Caki2 (cell line): ENCODE measurements around the gene MMP23B. TPM values are rescaled to one million over a fixed set of nuclear protein-coding genes. Genes with fewer than 3 reads are reported as not detected.

Experiments
- DNase-seq: peaks from one replicate; pipeline ENCODE4 v3.0.0-alpha.2; 2015; ENCODE audit warnings: low read depth
- in situ Hi-C: cut with HindIII; loops from 2 replicates; pipeline ENCODE4 v1.10.0; 2016; ENCODE audit warnings: low sequenced_read_pairs, low pct_unique_long_range_greater_than_20kb, mixed read lengths
- total RNA-seq: library from RNA; depleted of rRNA; stranded (reverse); fragments of >200 nt; shearing (Covaris generic); gene quantifications from 2 replicates; pipeline ENCODE4 v1.2.3, GENCODE V29; 2014; ENCODE audit warnings: low replicate concordance; rRNA removed

MMP23B gene
- total RNA-seq, 1 experiment from 2014 or later: not detected

DNA sequence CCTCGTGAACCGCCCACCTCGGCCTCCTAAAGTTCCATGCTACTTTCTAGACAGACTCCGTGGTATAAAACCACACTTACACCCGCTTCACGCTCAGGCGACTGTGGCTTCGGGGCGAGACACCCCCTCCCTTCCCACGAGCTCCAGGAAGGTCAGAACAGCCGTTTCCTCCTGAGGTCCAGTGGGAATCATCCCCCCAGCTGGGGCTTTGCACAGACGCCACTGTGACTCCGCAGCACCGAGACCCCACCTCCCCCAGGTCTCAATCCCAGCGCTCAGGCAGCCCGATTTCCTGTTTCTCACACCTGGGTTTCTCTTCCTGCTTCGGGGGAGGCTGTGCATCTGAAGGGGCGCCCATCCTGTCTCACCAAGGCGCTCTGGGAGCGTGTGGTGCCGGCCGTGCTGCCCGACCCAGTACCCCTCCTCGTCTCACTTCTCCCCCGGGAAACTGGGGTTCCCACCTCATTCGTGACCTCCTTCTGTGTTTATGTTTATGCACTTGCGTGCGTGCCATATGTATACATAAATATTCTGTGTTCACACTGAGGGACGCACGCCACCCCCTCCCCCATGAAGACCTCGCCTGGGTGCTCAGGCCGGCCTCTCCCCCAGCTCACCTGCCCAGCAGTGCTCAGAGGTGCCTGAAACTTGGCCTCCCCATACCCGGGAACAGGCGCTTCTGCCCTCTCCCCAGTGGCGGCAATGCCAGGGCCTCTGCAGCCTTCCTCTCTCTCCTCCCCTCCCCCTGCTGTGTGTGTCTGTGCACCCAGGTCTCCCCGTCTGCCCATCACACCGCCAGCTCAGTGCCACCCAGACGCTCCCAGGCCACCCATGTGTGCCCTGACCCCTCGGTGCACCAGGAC, 46.0 kb downstream of the MMP23B start:
- in situ Hi-C loops: no loop called here
- DNase-seq: no peak

DNA sequence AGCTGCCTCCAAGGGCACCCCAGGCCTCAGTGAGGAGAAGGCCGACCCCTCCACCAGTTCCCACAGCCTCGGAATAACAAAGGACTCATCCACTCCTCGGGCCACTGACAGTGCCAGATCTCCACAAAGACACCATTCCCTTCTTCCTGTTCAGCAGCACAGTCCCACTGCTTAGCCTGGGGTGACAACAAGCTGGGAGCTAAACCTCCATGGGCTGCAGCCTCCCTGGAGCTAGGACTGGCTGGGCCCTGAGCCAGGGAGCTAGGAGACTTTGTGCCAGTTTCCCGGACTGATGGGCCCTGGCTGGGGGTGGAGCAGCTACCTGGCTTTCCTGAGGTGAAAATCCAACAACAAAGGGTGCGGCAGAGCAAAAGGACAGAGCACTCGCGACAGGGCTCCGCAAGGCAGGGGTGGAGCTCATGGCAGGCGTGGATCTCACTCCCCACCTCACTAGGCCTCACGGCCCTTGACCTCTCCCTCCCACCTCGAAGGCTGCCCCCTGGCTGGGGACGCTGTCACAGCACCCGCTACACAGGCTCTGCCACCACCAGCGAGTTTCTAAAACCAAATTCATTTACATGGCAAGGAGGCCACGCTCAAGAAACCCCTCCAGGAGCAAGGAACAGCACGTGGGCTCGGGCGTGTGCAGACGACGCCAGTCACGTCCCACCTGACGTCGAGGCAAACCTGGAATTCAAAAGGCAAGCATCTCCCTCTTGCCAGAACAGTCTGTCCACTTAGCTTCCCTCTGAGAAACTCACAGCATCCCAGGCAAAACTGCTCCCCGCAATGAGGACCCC, 46.8 kb downstream of the MMP23B start:
- in situ Hi-C loops: no loop called here
- no peak for DNase-seq

DNA sequence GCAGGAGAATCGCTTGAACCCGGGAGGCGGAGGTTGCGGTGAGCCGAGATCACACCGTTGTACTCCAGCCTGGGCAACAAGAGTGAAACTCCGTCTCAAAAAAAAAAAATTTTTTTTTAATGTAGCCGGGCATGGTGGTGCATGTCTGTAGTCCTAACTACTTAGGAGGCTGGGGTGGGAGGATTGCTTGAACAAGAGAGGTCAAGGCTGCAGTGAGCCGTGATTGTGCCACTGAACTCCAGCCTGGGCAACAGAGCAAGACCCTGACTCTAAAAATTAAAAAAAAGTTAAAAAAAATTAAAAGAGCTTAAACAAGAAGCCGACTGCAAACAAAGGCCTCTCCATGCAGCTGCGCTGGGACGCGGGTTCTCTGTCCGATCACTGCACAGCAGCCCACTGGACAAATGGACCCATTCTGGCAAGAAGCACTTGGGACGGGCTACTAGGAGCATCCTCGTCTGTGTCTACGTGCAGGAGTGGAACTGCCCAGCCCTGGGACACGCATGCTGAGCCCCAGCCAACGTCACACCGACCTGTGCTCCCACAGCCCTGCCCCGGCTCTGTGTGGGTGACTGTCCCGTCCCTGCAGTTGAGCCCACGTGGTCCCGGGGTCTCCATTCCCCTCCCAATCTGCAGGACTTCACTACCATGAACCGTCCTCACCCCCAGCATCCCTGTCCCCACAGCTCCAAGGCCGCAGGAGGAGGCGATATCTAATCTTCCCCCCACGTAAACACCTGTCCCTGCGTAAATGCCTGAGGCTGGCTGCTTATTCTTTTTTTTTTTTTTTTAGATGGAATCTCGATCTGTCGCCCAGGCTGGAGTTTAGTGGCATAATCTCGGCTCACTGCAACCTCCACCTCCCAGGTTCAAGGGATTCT, 48.3 kb downstream of the MMP23B start:
- in situ Hi-C loops: no loop called here
- no peak for DNase-seq

DNA sequence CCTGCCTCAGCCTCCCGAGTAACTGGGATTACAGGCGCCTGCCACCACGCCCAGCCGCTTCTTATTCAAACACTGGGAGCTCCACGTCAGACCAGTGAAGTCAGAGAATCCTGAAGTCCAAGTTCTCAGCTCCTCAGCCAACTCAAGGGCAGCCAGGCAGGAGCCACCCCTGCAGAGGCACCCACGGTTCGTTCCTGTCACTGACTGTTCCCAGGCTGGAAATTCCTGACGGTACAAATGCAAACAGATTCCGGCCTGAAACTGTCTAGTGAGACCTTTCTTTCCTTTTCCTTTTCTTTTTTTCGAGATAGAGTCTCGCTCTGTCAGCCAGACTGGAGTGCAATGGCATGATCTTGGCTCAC, 48.9 kb downstream of the MMP23B start:
- no peak for DNase-seq
- in situ Hi-C loops: no loop called here

DNA sequence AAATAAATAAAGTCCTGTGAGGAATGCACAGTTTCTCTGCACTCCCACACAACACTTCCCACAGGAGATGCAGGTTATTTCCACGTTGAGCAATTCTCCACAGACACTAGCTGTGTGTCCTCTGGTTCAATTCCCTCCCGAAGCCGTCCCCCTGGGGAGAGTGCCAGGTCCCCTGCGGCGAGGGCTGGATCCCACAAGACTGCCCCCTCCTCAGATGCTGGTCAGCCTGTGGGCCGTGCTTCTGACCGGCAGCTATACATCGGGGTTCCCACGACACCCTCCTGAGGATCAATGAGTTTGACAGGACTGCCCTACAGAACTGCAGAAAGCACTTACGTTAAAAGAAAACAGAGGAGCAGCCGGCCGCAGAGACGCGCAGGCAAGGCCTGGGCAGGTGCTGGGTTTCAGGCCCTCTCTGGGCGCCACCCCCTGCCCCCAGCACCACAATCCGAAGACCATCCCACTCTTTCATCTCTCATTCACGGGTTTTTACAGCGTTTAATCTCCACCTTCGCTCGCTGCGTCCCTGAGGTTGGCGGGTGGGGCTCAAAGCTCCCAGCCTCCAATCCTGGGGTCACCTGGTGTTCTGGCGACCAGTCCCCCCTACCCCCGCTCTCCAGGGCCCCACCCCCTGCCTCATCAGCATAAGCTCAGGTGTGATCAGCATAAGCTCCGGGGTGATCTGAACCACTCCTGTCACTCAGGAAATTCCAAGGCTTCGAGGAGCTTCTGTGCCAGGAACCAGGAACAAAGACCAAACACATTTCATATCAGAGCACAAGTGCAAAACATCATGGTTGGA, 51.3 kb downstream of the MMP23B start:
- DNase-seq: no peak
- in situ Hi-C loops: no loop called here

Other genes with a start within 250 kb of the MMP23B start
- 34.3 and 34.9 TPM in 2 replicates for gene CCNL2, start 232.8 kb upstream of the MMP23B start, total RNA-seq
- 32.2 and 79.3 TPM in 2 replicates for gene MRPL20, start 224.9 kb upstream of the MMP23B start, total RNA-seq
- not detected in 2 replicates for gene ANKRD65, start 210.9 kb upstream of the MMP23B start, total RNA-seq
- 37.5 and 47.0 TPM in 2 replicates for gene VWA1, start 196.5 kb upstream of the MMP23B start, total RNA-seq
- gene ATAD3C, start 182.5 kb upstream of the MMP23B start, total RNA-seq: not detected in 2 replicates
- 22.3 and 40.7 TPM in 2 replicates for gene ATAD3B, start 160.4 kb upstream of the MMP23B start, total RNA-seq
- 78.9 and 82.4 TPM in 2 replicates for gene ATAD3A, start 120.0 kb upstream of the MMP23B start, total RNA-seq
- not detected in 2 replicates for gene TMEM240, start 91.5 kb upstream of the MMP23B start, total RNA-seq
- 51.1 and 81.8 TPM in 2 replicates for gene SSU72, start 57.3 kb upstream of the MMP23B start, total RNA-seq
- gene FNDC10, start 32.0 kb upstream of the MMP23B start, total RNA-seq: 16.9 and 31.3 TPM in 2 replicates
- gene MIB2, start 16.7 kb upstream of the MMP23B start, total RNA-seq: 35.7 and 49.0 TPM in 2 replicates
- 4.4 and 5.5 TPM in 2 replicates for gene CDK11B, start 26.8 kb downstream of the MMP23B start, total RNA-seq
- gene SLC35E2B, start 60.6 kb downstream of the MMP23B start, total RNA-seq: 13.6 and 13.8 TPM in 2 replicates
- gene CDK11A, start 92.2 kb downstream of the MMP23B start, total RNA-seq: 3.7 and 15.4 TPM in 2 replicates
- 51.8 and 82.9 TPM in 2 replicates for gene NADK, start 146.3 kb downstream of the MMP23B start, total RNA-seq